NCI-H2171 (cell line): ENCODE measurements around the gene SAFB.
"Not testable (repeated sequence)": the region's sequence is repeated elsewhere in the genome, so short reads cannot be mapped to it uniquely, and the experiment has no call there.

ENCODE experiments used
- DNase-seq: peaks from one replicate; lab custom pipeline; 2025; lab: John Stamatoyannopoulos, UW

The SAFB gene

GRCh38 chr19:5697022-5697889 lies 74.4 kb downstream of the SAFB start:
- no peak for DNase-seq

DNA sequence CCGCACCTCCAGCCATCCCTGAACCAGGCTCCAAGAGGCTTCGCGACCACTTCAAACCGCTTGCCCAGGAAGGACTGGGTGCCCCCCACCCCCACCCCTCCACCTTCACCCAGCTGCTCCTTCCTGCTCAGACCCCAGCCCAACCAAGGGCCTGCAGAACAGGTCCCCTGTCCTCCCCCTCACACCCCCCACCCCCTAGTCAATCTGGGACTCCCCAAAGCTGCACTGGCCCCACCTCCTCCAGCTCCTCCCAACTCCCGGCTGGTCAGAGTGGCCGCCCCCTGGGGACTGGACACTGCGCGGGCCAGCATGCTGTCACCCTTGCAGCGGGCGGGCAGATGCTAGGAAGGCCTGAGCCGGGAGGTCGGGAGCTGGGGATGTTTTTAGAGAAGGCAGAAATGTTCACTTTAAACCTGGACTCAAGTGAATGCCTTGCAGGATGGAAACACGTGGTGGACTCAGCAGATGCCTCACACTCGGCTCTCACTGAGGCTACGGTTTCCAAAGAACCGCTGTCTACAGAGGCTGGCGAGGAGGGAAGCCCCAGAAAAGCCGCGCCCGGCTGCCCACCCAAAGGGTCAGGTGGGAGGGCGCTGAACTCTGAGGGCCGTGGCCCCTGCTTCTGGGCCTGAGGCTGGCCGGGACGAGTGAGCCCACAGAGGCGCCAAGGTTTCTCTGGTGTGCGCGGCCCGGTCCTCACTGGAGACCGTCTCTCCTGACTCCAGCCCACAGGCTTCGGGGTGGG lies 75.2 kb downstream of the SAFB start:
- DNase-seq, result no peak

GRCh38 chr19:5698635-5699422 lies 75.9 kb downstream of the SAFB start:
- DNase-seq, result no peak

- DNase-seq, result no peak
These were observed 77.7 kb downstream of the SAFB start for GRCh38 chr19:5700455-5701092.

DNA sequence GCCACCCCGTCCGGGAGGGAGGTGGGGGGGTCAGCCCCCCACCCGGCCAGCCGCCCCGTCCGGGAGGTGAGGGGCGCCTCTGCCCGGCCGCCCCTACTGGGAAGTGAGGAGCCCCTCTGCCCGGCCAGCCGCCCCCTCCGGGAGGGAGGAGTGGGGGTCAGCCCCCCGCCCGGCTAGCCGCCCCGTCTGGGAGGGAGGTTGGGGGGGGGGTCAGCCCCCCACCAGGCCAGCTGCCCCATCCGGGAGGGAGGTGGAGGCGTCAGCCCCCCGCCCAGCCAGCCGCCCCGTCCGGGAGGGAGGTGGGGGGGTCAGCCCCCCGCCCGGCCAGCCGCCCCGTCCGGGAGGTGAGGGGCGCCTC lies 79.1 kb downstream of the SAFB start:
- DNase-seq, result not testable (repeated sequence)

GRCh38 chr19:5703819-5704818 lies 81.2 kb downstream of the SAFB start:
- no peak for DNase-seq

DNA sequence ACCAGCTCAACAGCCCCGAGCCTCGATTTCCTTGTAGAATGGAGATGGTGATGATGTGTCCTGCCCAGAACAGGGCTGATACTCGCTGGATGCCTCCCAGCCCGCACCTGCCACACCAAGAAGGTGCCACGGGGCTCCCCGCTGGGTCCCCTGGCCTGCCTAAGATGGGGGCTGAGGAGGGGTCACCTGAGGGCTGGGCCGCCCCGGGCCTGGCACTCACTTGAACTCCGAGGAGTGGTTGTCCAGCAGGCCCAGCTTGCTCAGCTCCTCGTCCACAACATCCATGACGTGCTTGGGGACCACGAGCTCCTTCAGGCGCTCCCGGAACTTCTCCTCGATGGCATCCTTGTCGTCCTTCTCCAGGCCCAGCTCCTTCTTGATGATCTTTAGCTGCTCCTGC lies 82.7 kb downstream of the SAFB start:
- DNase-seq, result no peak

DNA sequence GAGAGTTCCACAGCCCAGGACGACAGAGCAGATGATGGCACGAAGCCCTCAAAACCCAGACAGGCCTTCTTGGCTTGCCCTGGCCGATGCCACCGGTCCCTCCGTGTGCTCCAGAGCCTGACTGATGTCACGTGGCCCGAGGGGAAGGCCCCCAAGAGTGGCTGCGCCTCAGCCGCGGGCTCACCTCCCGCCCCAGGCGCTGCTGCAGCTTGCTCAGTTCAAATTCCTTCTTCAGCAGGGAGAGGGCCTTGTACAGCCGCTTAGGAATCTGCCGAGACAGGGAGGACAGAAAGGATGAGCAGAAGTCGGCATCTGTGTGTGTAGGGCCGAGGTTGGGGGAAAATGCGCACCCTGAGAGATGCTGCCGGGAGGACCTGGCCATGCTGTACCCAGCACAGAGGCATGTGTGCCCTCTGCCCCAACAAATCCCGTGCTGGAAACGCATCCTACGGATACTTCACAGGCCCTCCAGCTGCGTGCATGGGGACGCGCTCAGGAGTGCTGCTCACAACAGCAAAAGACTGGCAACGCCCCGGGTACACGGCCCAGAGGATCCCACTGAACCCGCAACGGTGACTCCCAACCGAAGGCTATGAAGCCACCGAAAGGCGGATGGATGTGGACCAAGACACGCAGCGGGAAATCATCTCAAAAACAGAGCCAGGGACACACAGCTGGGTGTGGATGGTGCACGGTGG lies 84.1 kb downstream of the SAFB start:
- no peak for DNase-seq

GRCh38 chr19:5707576-5708575 lies 85.0 kb downstream of the SAFB start:
- no peak for DNase-seq

- no peak for DNase-seq
These were observed 88.1 kb downstream of the SAFB start for GRCh38 chr19:5711025-5711424.

GRCh38 chr19:5711713-5712161 lies 88.9 kb downstream of the SAFB start:
- no peak for DNase-seq

DNA sequence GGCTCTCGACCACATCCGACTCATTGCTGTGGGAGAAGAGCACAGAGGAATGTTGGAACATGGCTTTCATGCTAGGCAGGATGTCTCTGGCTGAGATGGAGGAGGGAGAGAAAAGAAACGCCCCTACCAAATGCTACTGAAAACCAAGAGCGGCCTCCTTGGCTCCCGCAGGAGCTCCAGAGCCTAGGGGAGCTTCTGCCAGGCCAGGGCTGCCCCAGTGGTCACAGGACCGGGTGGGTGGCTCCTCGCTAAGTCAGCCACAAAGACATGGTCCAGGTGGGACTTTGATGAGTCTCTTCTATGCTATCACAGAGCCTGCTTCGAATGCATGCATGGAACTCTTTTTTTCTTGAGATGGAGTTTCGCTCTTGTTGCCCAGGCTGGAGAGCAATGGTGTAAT lies 90.3 kb downstream of the SAFB start:
- no peak for DNase-seq

- DNase-seq, result no peak
These were observed 91.9 kb downstream of the SAFB start for GRCh38 chr19:5714816-5715215.

DNA sequence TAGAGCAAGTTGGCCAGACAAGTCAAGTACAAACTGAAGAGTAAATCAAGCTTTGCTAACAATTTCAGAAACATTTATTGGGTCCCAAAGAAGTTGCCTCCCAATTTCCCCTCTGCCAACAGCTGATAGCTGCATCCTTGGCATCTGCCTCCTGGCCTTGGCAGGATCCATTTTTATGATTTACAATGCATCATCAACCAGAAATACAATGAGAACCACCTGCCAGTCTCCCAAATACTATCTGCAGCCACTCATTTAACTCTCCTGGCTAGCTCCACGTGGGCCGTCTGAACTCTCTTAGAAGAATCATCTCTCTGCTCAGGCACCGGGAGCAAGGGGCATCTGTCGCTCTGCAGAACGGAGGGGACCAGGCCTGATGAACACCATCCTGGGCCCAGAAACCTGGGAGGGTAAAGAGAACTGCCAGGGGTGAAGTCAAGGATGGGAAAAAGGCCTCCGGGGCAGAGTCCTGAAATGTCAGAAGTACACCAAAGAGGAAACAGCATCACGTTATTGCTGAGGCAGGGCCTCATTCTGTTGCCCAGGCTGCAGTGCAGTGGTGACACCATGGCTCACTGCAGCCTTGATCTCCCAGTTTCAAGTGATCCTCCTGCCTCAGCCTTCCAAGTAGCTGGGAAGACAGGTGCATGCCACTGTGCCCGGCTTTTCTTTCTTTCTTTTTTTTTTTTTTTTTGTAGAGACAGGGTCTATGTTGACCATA lies 94.5 kb downstream of the SAFB start:
- DNase-seq, result no peak
